ENCODE data around the gene VAV2. TPM values are rescaled to one million over a fixed set of nuclear protein-coding genes. Genes with fewer than 3 reads are reported as not detected.

The VAV2 gene
- total RNA-seq, 1 donor from 2014 or later: 41.3 TPM

- no peak for DNase-seq
These were observed 178.2 kb downstream of the VAV2 start for GRCh38 chr9:133813749-133814585.

GRCh38 chr9:133812941-133813748 lies 179.0 kb downstream of the VAV2 start:
- DNase-seq: no peak

DNA sequence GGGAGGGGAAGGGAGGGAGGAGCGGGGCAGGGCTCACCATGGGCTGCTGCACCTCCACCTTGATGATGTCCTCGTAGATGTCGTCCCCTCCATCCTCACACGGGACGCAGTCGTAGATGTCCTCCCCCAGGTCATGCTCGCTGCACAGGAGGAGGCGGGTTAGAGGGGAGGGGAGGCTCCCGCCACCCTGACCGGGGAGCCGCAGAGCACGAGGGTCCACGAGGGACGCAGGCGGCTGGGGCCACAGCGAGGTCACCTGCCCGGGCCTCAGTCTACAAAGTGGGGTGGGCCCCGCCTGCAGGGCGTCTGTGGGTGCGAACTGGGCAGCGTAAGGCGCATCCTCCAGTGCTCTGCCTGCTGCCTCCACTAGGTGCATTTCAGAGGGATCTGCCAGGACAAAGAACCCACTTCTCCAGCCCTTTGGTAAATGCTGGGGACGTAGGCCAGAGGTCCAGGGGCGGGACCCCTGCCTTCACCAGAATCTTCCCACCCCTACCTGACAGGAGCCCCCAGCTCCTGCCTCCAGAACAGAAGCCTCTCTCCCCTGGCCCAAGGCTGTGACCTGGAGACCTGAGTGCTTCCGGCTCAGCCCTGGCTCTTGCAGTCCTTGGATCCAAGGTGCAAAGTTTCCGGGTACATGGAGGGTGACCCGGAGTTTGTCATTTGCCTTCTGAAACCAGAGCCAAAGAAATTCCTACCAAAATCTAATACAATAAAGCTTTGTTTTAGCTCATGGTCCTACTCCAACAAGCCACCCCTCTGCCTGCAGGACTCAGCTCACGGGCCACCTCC lies 179.9 kb downstream of the VAV2 start:
- DNase-seq: no peak

GRCh38 chr9:133811471-133811870 lies 180.7 kb downstream of the VAV2 start:
- DNase-seq: no peak

DNA sequence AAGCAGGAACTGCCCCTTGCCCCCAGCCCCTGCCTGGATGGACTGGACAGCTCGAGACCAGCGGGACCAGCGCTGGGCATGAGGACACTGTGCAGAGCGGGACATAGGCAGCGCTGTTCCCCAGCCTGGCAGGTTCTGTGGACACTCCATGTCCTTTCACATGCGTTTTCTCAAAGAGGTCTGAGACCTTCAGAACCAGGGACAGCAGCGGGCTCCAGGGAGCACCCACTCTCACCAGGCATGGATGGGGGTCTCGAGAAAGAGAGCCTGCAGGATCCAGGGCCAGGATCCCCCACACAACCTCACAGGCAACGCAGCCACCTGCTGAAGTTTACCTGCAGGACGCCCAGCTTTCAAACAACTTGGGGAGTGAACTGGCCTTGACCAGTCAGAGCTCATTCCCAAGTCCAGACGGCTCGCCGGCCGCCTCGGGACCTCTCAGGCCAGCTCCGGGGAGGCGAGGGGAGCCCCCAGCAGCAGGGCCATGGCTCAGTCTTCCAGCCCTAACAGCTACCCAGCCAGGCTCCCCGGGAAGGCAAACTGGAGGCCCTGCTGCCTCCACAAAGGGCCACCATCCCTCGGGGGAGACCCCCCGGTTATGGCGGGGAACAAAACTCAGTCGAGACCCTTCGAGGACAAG lies 181.4 kb downstream of the VAV2 start:
- DNase-seq: no peak

DNA sequence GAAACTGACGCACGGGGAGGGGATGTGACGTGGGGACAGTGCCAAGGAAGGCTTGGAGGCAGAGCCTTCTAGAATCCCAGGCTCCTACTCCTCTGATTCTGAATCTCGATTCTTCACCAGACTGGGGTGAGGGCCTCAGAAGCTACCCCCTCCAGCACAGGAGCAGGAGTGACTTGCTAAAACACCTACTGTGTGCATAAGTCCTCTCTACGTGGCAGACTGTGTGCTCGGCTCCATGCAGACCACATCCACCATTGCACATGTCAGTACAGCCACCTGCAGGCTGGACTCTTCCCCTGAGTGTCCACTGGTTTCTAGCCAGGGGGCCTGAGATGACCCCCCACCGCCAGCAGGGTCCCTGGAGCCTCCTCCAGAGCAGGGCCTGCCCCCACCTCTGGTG lies 182.8 kb downstream of the VAV2 start:
- DNase-seq: no peak

- DNase-seq: no peak
These were observed 184.3 kb downstream of the VAV2 start for GRCh38 chr9:133807818-133808217.

- no peak for DNase-seq
These were observed 185.1 kb downstream of the VAV2 start for GRCh38 chr9:133807037-133807436.

DNA sequence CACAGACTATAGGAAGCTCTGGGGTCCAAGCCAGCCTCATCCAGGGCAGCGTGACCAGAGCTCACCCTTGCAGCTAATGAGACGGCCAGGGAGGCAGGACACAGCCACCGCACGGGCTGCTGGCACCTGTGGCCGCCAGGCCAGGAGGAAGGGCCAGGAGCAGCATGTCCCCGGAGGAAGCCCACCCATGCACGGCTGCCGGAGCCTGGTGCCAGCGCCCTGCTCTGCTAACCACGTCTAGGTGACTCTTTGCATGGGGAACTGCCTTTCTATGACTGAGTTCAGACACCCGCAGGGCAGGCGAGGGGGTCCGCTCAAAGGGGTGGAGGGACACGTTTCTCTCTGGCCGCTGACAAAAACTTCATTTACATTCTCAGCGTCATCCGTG lies 185.5 kb downstream of the VAV2 start:
- no peak for DNase-seq

GRCh38 chr9:133805876-133806622 lies 186.1 kb downstream of the VAV2 start:
- DNase-seq: no peak

DNA sequence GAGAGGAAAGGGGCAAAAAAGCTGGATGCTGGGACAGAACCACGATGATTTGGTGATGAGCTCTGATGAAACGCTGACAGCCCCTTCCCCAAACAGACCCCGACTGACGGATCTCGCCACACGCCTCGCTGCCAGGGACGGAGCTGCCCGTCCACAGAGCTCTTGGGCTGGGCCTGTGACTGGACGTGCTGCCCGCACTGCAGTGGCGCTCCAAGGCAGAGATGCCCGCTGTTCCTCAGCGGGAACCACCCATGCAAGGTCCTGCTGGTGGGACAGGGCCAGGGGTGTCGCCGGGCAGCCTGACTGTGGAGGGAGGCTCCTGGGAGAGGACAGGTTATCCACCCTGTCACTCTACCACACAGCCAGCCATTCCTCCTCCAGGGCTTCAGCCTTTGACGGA lies 187.9 kb downstream of the VAV2 start:
- no peak for DNase-seq

GRCh38 chr9:133803745-133804144 lies 188.4 kb downstream of the VAV2 start:
- DNase-seq: no peak

DNA sequence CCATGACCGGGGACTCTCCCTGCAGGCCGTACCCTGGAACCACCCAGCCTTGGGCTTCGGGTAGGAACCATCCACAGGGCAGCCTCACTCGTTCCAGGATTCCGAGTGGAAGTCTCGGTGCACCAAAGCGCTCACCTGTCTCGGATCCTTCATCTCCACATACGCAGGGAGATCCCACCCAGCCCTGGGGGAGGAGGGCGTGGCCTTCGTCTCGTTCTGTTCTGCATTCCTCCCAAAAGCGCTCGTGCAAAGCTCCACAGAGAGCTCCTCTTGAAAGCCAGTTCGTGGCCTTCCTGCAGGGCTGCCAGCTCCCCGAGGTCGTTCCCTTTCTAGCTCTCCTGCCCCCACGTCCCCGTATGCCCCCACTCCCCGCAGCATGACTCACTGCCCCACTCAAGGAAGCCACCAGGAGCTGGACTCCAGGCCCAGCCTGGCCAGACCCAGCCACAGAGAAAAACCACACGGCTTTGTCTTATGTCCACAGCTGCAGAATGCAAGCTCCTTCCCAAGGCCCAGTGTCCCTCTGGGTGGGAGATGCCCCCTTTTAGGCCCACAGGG lies 189.0 kb downstream of the VAV2 start:
- DNase-seq: no peak

GRCh38 chr9:133801739-133802138 lies 190.4 kb downstream of the VAV2 start:
- DNase-seq: no peak

GRCh38 chr9:133800266-133800665 lies 191.9 kb downstream of the VAV2 start:
- DNase-seq: no peak

- no peak for DNase-seq
These were observed 192.4 kb downstream of the VAV2 start for GRCh38 chr9:133799716-133800115.

- DNase-seq: no peak
These were observed 193.0 kb downstream of the VAV2 start for GRCh38 chr9:133799106-133799505.

DNA sequence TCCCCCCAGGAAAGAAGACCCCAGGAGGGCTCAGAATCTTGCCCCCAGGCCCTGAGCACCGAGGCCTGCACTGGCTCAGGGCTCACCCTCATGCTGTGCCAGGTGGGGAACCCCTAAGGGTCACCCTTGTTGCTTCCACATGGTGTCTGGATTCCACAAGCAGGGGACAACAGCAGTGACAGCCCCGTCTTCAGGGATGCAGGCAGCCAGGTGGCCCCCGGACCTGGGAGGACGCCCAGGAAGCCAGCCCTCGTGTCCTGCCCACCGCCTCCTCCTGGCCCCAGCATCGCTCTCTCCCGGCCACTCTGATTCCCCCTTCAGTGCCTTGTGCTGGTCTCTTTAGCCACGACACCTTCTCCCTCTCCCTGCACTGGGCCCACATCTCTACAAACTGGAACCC lies 194.0 kb downstream of the VAV2 start:
- DNase-seq: no peak

DNA sequence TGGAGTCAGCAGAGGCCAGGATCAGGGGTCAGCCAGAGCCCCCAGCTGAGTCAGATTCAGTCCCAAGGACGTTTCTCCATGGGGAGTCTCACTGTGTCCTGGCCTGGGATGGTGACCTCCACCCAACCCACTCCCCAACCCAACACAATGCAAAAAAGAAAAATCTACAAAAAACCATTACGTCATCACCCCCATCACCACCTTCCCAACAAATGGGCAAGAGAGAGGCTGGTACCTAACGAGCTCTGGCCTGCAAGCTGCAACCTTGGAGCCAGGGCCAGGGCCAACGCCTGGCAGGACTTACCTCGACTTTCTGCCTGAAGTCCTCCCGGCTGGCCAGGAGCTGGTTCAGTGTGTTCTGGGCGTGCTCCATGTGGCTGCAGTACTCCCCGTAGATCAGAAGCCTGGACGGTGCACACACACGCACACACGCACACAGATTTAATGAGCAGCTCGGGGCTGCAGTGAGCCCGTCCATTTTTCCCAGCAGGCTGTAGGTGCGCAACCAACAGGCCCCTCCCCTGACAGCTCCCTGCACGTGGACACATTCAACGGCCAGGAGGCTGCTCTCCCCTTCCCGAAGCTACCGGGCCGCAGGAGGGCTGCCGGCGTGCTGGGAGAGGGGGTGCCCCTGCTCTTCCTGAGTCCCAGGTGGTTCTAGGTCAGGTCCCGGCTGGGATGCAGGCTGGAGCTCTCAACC lies 194.6 kb downstream of the VAV2 start:
- DNase-seq: no peak

DNA sequence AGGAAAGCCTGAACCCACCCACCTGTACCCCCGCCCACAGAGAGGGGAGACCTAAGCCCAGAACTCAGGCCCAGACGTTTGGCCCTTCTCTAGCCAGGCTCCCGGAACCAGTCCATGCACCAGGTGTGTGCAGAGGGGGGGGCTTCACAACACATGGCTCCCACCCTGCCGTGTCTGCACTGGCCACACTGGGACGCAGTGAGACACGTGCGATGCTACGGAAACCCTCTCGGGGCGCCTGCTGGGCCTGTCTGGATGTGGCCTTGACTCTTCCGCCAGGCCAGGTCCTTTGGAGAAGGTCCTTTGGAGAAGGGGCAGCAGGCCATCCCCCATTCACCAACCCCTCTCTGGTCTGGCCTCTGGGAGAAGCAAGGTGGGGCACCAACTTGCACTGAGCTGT lies 195.6 kb downstream of the VAV2 start:
- no peak for DNase-seq

DNA sequence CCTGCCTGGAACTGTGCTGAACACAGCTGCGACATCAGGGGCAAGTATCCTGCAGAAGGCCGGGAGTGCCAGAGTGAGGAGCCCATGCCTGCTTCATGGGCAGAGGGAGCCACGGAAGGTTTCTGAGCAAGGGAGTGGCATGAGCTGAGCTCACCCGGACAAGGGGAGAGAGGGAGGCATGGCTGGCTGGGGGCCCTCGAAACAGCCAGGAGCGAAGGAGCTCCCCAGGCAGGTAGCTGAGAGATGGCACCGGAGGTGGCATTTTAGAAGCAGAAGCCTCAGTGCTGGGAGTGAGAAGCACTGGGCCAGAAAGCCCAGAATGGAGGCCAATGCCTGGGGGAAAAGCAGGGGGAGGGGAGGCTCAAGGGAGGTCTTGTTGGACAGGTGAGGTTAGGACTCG lies 197.1 kb downstream of the VAV2 start:
- DNase-seq: no peak
